HCT116 (cell line): Measurements from ENCODE around the gene IL12A.
A peak's percentile ranks its signal among the peaks of the same experiment; 100 is the strongest.

Experiments used
- CEBPB ChIP-seq: IDR thresholded peaks from 2 replicates; pipeline ENCODE4 v1.6.1; 2012; ENCODE audit warnings: low read depth
- EZH2 ChIP-seq: fragments of 200-600 bp; sonication (generic); IDR thresholded peaks from 2 replicates; pipeline ENCODE4 v1.6.1; 2017; ENCODE audit warnings: antibody characterized with exemption, mixed run types
- MAX ChIP-seq: IDR thresholded peaks from 2 replicates; pipeline ENCODE4 v1.6.1; 2012
- POLR2A ChIP-seq: IDR thresholded peaks from 2 replicates; pipeline ENCODE4 v1.7.0; 2011; ENCODE audit warnings: borderline replicate concordance; ENCODE audit not compliant: insufficient read depth, insufficient read length; ENCODE audit errors: extremely low read depth
- RAD21 ChIP-seq: IDR thresholded peaks from 2 replicates; pipeline ENCODE4 v1.6.1; 2012; ENCODE audit warnings: low read depth, mild to moderate bottlenecking
- SIN3A ChIP-seq: IDR thresholded peaks from 2 replicates; pipeline ENCODE4 v1.6.1; 2012; ENCODE audit warnings: low read depth
- SRF ChIP-seq: IDR thresholded peaks from 2 replicates; pipeline ENCODE4 v1.6.1; 2012; ENCODE audit warnings: low read depth
- YY1 ChIP-seq: IDR thresholded peaks from 2 replicates; pipeline ENCODE4 v1.6.1; 2011; ENCODE audit warnings: low read length, low read depth, moderate library complexity, mild to moderate bottlenecking; ENCODE audit not compliant: insufficient replicate concordance; ENCODE audit errors: extremely low read depth
- ZFX ChIP-seq: fragments of 450-650 bp; IDR thresholded peaks from 2 replicates; pipeline ENCODE4 v1.6.1; 2017
- ZNF274 ChIP-seq: fragments of 200-500 bp; sonication (Bioruptor generic); IDR thresholded peaks from 2 replicates; pipeline ENCODE4 v1.6.1; 2014; ENCODE audit warnings: mild to moderate bottlenecking, low read depth, low read length, inconsistent platforms
- TF ChIP-seq, protein P1 (sequence below), 3 experiments: fragments of 200-600 bp in 1 of 3; sonication (generic) in 1 of 3; IDR thresholded peaks in 2 of 3; conservative IDR thresholded peaks in 1 of 3; 2 replicates each; pipeline ENCODE4 v1.5.1; 2012 to 2017; ENCODE audit warnings: low read depth in 2 of 3, low read length in 2 of 3, antibody characterized with exemption in 1 of 3, borderline replicate concordance in 1 of 3, control low read depth in 1 of 3, mild to moderate bottlenecking in 1 of 3, mixed read lengths in 1 of 3, mixed run types in 1 of 3, moderate library complexity in 1 of 3; ENCODE audit not compliant: insufficient read depth in 1 of 3

- TF ChIP-seq, protein P1, sequence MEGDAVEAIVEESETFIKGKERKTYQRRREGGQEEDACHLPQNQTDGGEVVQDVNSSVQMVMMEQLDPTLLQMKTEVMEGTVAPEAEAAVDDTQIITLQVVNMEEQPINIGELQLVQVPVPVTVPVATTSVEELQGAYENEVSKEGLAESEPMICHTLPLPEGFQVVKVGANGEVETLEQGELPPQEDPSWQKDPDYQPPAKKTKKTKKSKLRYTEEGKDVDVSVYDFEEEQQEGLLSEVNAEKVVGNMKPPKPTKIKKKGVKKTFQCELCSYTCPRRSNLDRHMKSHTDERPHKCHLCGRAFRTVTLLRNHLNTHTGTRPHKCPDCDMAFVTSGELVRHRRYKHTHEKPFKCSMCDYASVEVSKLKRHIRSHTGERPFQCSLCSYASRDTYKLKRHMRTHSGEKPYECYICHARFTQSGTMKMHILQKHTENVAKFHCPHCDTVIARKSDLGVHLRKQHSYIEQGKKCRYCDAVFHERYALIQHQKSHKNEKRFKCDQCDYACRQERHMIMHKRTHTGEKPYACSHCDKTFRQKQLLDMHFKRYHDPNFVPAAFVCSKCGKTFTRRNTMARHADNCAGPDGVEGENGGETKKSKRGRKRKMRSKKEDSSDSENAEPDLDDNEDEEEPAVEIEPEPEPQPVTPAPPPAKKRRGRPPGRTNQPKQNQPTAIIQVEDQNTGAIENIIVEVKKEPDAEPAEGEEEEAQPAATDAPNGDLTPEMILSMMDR (IDR thresholded peaks at IDR 0.05 in 2 of 3, conservative IDR thresholded peaks at IDR 0.05 in 1 of 3; ENCODE audit: borderline replicate concordance in 1 of 3, insufficient read depth in 1 of 3, low read depth in 2 of 3, low read length in 2 of 3): 0 out of 6 replicates have a peak, but pooled peaks of 1 of the 3 experiments have one; percentile 13
- TF ChIP-seq YY1 (no peak), RAD21 (no peak), ZNF274 (no peak), EZH2 (no peak), MAX (no peak), CEBPB (no peak), POLR2A (no peak), SRF (no peak), SIN3A (no peak), ZFX (no peak)
These were observed 6.1 kb upstream of the IL12A start for GRCh38 chr3:159982442-159982974.
